NCI-H1694 treated with DMSO at 0.1 percent for 48 hours (cell line): ENCODE data around the gene THRA.

ENCODE experiments used
- DNase-seq: peaks from one replicate; lab custom pipeline; 2025; lab: John Stamatoyannopoulos, UW

Gene THRA

DNA sequence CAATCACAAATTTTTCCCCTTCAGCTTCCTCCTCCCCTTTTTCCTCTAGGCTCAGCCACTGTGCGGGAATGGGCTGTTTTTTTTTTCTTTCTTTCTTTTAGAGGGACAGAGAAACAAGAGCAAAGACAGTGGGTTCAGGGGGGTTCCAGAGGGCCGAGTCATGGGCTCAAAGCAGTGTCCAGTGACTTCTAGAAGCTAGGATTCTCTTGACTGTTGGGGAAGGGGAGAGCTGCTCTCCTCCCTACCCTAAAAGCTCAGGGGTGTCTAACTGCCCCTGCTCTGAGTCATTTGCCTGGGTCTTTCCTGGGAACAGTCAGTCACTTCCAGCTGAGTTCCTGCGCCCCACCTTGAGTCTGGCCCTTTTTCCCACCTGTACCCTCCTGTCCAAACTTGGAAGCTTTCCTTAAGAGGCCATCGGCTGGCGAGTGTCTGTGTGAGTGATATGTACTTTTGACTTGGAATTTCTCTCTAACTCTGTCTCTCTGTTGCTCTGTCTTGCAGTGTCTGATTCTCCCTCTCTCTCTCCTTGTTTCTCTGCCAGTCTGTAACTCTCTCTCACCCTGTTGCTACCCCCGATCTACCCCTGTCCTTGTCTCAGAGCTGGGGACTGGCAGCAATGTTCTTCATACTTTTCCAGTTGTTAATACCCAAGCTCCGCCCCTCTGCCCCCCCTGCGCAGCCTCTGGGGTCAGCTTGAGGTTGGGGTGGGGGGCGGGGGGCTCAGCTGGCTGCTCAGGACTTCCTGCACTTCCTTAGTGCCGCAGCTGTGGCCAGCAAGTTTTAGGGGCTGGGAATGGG is 2.4 kb downstream of the THRA start:
- peak; percentile 15 for DNase-seq

DNA sequence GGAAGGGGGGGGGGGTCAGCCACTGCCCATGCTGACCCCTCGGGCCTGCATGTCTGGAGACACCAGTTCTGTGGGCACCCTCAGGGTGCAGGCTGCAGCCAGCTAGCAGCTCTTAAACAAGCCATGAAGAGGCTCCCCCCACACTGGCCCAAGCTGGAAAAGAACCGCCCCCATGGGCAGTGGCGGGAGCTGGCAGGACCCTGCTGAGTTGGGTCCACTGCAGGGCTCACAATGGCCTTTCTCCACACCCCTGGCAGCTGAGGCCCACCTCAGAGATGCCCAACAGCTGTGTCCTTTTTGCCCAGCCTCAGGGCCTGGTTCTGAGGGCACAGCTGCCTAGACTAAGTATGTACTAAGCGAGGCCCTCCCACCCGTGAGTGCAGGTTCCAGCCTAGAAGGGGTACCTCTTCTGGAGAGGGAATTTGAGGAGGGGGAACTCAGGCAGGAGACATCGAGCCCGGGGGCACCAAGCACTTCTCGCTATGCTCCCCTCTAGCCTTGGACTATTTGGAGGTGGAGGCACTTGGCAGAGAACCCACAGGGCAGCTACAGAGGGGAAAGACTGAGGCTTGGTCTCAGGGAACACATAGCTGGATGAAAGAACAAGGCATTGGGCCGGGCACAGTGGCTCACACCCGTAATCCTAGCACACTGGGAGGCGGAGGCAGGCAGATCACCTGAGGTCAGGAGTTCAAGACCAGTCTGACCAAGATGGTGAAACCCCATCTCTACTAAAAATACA is 3.2 kb downstream of the THRA start:
- DNase-seq, result no peak

DNA sequence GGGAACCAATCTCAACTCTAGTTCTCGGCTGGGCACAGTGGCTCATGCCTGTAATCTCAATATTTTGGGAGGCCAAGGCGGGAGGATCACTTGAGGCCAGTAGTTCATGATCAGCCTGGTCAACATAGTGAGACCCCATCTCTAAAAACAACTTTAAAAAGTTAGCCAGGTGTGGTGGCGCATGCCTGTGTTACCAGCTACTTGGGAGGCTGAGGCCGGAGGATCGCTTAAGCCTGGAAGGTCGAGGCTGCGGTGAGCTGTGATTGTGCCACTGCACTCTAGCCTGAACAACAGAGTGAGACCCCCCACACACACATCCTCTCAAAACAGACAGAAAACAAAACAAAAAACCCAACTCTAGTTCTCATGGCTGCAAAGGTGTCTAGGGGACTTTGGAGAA is 4.9 kb downstream of the THRA start:
- no peak for DNase-seq

DNA sequence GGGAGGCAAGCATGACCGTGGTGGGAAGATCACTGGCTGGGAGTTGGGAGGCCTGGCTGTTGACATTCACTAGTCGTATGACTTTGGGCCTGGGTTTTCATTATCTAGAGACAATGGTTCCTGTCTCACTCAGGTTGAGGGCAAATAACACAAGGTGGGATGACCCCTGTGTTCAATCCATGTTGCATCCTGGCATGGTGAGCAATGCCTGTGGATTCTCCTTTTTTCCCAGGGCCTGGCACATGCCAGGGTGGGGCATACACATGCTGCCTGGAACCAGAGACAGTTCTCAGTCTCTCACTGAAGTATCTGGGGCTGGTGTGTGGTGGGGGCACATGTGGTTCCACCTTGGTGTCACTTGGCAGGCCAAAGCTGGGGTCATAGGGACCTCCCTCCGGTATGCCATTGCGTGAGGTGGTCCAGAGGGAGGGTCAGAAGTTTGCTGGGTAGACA is 5.4 kb downstream of the THRA start:
- DNase-seq, result no peak

DNA sequence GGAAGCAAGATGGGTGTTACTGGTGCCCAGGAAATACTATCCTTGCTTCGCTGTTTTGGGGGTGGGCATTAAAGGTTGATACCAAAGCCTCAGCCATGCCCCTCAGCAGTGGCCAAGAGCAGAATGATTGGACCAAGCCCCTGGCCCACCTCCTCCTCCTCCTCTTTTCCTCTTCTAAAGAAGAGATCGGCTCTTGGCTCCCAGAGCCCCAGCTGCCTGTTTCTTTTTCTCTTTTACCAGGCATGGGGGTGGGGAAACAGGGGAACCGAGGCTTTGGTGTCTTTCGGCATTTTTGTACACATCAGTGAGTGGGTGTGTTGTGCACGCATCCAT is 5.8 kb downstream of the THRA start:
- DNase-seq, result no peak

DNA sequence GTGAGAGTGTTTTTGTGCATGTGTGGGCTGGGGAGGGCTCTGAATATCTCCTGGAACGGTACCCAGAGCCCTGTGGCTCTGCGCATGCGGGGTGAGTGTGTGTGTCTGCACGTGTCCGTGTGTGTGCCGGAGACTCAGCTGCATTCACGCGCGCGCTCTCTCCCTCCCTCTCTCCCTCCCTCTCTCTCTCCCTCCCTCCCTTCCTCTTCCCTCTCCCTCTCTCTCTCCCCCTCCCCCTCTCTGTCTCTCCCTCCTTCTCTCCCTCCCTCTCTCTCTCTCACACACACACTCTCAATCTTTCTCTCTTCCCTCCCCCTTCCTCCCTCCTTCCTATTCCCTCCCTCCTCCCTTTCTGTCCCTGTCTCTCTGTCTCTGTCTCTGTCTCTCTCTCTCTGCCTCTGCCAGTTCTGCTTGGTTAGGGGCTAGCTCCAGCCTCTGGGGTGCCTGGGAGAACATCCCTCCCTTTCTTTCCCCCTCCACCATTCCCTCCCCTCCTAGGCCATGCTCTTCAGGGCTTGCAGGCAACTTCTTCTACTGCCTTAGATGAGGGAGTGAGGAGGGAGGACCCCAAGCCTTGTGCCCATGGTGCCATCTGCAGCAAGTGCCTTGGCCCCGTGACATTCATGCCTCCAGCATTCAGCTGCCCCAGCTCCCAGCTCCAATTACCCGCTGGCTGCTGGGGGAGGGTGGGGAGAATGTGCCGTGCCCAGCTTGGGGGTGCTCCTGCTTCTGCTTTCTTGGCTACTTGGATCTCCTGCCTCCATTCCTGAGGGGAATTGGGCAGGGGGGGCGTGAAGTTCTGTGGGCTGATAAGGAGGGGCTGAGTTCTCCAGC is 6.4 kb downstream of the THRA start:
- peak; percentile 80 for DNase-seq

DNA sequence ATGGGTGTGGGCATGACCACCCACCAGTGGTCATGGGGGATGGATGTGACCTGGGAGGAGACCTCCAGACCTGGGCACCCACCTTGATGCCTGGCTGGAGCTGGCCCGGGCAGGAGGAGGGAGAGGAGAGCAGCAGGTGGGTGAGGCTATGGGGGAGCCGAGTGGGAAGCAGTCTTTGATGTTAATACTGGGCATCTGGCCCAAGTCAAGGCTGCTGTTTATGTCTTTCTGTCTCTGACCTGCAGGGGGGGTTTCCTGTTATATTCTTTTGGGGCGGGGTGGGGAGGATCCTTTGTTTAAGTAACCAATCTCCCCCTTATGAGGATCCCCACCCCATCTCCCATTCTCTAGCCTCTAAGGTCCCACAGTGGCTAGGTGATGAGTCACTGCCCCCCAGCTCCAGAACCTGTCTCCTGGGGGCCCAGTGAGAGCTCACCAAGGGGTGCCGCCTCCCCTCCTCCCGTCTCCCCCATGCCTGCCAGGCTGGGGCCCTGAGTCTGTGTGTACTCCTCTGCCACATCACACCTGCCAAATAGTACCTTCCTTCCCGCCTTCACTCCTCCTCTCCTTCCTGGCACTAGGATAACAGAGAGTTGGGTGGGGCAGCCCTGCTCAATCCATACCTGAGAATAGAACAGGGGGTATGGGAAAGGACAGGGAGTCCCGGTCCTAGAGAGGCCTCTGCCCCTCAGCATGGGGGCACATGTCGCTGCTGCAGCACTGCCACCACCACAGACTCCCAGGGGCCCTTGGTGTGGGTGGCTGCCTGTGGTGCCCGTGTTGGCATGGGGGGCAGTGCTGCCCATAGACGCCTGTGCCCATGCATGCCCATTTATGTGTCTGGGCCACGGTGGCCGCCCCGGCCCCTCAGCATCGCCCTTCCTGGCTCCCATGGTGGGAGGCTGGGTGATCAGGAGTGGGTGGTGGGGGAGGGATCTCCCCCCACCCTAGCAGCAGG is 7.3 kb downstream of the THRA start:
- peak; percentile 80 for DNase-seq

DNA sequence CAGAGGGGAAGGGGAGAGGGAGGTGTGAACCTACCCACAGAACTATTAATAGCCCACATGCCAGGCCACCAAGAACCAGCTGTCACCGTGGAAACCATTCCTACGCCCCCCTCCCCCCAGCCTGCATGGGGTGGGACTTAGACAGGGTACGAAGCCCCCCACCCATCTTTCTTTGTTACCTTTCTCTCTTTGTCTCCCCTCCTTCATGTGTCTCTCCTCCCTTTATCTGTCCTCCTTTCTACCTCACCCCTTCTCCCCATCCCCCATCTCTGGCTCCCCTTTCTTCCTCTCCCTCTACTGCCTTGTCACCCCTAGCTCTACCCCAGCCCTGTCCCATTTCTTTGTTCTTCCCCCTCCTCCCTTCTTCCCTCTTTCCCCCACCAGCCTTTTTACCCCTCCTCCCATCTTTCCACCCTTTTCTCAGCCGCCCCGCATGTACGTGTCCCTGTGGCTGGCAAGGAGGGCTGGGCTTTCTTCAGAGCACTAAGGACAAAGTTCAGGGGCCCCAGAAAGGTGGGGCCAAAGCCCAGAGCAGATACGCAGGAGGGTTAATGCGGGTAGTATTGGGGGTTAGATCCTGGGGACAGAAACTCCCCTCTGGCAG is 8.0 kb downstream of the THRA start:
- DNase-seq, result peak; percentile 60

DNA sequence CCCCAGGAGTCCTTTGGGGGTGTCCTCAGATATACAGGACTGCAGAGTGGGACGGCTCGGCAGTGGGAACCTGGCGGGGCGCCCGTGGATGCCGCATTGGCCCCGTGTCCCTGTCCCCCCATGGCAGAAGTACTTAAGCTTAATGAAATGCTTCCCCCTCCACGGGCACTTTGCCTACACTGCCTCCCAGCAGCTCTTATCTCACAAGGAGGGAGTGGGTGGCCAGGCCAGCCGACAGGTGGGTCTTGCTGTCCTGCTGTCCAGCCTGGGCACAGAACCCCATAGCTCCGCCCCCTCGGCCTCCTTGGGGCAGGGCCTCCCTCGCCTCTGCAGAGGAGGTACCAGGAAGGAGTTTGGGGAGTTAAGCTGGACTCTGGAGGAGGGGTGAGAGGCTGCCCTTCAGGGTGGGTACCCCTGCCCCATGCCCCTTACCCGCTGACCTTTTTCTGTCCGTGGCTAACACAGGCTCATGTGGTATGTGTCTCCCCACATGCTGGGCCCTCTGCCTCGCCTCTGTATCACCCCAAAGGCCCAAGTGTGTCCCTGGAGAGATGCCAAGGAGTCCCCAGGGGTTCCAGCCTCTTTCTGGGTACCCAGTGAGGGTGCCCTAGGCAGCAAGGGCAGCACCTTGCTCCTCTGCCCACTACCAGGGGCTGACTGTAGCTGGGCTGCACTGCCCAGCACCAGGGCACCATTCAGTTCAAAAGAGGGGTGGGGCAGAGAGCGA is 8.7 kb downstream of the THRA start:
- DNase-seq, result no peak

DNA sequence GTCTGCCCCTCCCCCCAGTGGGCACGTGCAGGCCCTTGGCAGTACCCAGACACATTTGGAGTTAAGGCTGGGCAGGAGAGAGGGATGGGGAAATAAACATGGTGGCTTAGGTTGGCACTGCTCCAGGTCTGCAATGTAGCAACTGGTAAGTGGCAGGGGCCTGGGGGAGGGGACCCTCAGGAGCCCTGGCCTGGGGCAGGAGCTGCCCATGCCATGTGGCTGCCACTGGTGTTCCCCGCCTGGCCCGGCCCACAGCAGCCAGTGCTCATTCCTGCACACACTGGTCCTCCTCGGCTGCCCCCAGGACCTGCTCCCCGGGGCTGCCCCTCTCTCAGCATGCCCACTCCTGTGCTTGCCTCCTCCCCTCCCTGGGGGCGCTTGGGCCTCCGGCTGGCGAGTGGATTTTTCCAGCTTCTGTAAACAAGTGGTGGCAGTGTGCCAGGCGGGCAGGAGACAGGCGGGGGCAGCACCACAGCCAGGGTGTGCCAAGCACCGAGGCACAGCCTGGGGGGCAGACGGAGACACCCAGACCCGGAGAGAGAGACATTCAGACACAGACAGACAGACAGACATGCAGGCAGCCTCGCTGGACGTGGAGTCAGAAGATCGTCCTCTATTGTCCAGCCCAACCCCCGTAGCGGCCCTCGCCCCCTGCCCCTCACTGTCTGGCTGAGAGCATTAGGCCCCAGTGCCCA is 9.4 kb downstream of the THRA start:
- DNase-seq, result peak; percentile 76

DNA sequence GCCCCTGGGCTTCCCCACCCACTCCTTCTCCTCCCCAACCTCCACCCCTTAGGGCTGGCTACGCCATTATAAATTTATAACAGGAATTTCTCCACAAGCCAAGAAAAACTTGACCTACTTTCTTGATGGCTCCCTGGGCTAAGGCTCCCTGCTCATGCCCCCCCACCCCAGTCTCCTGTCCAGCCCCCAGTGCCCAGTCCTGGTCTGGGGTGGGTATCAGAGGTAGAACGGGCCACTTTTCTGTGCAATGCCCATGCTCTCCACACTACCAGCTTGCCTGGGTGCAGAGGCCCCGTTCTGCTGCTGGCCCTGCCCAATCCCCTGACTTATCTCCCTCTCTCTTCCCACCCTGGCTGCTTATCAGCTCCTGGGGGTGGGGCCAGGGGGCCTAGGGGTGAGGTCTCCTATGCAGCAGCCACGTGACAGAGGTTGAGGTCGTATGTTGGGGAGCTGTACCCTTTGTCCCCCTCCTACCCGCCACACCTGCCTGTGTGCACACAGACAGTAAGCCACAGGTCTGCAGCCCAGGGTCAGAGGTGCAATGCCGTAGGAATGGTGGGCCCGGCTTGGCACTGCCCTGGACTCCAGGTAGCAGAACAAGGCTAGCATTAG is 10.1 kb downstream of the THRA start:
- DNase-seq, result no peak

DNA sequence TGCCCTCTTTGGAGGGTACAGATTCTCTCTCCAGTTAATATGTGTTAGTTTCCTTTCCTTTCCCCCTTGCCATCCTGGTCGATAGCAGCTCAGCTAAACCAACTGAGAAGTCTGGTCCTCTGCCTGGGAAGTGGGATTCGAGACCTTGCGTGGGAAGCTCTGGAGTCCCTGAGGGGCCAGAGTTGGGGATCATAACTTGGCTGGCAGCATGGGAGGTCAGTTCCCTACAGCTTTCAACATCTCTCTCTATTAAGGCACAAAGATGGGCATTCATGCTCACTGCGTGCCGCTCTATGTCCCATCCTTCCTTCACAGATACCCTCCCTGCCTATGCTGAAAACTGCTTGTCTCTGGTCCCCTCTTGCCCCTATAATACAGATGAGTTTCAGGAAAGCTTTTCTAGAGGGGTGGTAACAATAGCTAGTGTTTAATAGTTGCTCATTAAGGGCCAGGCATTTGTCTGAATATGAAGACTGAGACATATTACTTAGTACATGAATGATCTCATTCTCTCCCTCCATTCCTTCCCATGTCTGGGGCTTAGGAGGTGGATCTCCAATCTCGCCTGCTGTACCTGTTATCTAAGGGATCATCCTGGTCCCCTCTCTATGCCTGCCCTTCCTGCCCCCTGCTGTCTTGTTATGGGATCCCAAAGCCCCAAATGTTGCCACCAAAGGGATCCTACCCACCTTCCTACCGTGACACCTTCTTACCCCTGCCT is 10.8 kb downstream of the THRA start:
- DNase-seq, result no peak

DNA sequence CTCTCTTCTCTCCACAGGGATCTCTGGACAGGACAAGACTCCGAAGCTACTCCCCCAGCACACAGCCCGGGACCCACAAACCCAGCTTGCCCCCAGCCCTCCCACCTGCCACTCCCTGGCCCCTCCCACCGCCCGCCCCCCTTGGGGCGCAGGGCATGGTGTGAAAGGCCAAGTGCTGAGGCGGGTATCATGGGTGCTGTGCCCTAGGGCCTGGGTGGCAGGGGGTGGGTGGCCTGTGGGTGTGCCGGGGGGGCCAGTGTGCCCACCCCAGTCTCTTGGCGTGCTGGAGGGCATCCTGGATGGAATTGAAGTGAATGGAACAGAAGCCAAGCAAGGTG is 11.4 kb downstream of the THRA start:
- DNase-seq, result no peak

DNA sequence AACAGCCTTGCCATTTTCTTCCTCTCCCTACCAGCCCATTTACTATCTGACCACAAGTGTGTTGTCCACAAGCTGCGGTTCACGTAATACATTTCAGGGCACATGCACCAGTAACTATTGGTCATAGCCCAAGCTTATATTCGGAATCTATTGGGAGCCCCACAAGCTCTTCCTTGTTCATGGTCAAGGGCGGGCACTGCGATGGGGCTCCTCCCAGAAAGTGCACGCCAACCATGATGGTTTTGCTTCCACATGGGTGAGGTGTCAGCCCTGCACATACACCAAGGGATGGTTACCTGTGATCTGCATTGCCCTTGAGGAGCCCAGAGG is 12.1 kb downstream of the THRA start:
- no peak for DNase-seq

DNA sequence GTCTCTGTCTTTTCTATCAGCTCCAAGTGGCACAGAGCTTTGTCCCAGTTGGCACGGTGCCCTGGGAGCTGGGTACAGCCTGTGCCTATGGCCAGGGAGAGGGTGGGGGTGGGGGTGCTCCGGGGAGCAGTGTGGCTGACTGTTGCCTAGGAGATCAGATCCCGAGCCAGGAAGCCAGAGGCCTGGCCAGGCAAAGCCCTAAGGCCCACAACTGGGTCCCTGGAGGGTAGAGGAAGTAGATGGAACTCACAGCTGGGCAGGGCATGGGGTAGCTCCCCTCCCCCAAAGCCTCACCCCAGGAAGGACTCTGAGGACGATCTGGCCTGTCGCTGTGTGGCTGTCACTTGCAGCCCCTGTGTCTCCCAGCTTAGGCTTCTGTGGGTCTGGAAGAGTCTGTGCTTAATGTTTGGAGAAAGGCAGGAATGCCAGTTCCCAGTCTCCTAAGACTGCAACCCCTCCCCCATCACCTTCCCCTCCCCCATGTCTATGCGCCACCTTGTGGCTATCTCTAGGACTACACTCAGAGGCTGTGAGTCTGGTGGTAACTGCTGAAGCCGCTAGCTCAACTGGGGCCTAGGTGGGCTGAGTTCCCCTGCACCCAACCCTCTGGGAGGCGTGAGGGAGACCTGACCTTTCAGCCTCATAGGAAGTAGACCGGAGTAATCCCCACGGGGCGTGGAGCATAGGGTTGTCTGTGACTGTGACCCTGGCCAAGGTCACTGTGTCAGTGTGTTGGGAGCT is 12.6 kb downstream of the THRA start:
- peak; percentile 52 for DNase-seq

DNA sequence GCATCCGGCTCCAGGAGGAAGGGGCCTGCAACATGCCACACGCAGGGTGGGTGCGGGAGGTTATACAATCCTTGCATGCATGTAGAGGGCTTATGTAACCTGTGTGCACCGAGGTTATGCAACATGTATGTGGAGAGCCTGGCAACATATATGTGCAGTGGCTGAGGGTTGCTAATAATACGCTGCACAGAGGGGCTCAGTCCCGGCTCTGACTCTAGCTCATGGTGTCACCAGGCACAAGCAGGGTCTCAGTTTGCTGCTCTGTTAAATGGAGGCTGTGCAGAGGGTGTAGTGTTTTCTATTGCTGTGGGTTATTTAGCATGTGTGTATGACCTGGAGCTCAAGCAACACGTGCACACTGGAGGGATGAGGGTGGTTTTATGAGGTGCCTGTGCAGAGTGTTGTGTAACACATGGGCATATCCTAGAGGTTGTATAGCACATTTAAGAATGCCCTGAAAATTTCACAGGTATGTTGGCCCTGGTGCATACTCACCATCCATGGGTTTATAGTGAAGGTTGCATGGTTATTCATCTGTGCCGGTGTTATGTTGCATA is 13.3 kb downstream of the THRA start:
- DNase-seq, result no peak

DNA sequence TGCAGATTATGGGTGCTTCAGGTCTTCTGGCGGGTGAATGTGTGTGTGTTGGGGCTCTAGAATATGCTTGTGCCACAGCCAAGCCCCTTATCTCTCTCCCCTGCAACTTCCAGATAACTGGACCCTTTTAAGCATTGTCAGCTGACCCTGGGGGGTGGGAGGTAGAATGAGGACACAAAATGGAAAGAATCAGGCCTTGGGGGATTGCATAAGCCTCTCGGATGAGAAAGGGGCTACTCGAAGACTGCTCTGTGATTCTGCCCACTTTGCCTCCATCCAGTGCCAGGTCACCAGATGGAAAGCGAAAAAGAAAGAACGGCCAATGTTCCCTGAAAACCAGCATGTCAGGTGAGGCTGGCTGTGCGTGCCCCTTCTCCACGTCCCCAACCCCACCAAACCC is 13.8 kb downstream of the THRA start:
- no peak for DNase-seq

DNA sequence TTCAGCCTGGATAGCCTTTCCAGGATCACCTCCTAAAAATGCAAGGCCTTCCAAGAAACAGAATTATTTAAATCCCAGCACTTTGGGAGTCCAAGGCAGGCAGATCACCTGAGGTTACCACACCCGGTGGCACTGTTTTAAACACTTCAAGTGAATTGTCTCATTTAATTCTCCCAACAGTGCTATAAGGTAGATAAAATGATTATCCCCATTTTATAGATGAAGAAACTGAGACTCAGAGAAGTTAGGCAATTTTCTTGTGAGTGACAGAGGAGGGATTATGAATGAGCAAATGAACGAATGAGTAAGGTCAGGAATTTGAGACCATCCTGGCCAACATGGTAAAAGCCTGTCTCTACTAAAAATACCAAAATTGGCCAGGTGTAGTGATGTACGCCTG is 16.8 kb downstream of the THRA start:
- no peak for DNase-seq
